ENCODE measurements around the gene SYT8.
"Not testable (repeated sequence)": the region's sequence is repeated elsewhere in the genome, so short reads cannot be mapped to it uniquely, and the experiment has no call there.

Gene SYT8, protein sequence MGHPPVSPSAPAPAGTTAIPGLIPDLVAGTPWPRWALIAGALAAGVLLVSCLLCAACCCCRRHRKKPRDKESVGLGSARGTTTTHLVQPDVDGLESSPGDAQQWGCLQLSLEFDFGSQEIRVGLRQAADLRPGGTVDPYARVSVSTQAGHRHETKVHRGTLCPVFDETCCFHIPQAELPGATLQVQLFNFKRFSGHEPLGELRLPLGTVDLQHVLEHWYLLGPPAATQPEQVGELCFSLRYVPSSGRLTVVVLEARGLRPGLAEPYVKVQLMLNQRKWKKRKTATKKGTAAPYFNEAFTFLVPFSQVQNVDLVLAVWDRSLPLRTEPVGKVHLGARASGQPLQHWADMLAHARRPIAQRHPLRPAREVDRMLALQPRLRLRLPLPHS

DNA sequence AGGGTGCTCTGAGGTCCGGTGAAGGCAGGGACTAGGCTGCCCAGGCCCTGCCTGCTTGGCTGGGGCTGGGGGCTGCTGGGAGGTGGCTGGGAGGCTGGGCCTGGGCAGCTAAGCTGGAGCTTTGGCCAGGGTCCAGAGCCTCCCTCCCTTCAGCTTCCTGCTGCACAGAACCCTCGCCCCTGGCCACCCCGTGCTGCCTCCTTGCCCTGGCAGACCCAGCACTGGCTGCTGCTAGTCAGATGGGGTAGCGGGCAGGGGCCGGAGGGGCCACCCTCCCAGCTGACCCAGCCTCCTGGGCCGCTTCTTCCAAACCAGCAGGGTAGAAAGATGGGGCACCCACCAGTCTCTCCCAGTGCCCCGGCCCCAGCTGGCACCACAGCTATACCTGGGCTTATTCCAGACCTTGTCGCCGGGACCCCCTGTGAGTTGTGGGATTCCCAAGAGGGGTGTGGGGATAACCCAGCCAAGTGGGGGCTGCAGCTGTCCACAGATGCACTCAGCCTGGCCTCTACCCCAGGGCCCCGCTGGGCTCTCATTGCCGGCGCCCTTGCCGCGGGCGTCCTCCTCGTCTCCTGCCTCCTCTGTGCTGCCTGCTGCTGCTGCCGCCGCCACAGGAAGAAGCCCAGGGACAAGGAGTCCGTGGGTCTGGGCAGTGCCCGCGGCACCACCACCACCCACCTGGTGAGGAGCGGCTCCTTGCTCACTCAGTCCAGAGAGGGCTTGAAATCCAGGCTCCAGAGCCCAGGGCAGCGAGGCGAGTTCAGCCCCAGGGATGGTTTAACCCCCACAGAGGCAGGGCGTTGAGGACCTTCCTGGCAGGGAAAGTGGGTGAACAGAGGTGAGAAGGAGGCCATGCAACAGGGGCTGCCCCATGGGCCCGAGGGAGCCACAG lies at the start of gene SYT8:
Gene SYT8 (plus strand): TSS at position 212 of the 892 bp plus-strand sequence. CDS start 116 bp downstream, at position 328.
- DNase-seq (ENCODE audit: low spot score) = no peak

DNA sequence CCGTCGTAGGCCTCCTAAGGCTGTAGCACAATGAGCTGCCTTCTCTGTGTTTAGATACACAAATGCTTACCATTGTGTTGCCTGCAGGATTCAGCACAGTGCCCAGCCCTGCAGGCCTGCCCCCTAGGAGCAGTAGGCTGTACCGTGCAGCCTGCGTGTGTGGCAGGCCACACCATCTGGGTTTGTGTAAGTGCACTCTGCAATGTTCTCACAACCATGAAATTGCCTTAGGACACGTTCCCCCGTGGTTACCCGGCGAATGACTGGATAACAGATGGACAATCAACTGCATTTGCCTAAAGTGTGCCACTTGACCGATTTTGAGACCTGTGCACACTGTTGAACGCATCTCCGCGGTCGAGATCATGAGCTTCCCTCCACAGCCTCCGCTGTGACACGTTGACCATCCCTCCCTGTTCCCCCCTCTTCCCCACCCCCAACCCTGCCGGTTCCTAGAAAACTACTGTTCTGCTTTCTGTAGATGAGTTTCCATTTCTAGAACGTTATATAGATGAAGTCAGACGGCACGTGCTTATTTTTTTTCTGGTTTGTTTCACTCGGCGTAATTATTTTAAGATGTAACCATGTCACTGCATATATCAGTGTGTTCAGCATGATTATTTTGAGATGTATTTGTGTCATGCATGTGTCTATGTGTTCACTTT lies 48.9 kb upstream of the SYT8 start:
- DNase-seq (ENCODE audit: low spot score) = no peak

DNA sequence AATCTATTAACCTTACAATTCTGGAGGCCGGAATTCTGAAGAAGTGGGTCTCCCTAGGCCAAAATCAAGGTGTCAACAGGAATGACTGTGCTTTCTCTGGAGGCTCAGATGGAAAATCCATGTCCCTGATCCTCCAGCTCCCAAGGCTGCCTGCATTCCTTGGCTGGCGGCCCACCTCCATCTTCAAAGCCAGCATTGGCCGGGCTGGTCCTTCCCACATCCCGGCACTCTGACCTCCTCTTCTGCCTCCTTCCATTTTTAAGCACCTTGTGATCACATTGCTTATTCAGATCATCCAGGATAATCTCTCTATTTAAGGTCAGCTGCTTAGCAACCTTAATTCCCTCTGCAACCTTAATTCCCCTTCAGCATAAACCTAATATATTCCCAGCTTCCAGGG lies 48.3 kb upstream of the SYT8 start:
- DNase-seq (ENCODE audit: low spot score) = no peak

DNA sequence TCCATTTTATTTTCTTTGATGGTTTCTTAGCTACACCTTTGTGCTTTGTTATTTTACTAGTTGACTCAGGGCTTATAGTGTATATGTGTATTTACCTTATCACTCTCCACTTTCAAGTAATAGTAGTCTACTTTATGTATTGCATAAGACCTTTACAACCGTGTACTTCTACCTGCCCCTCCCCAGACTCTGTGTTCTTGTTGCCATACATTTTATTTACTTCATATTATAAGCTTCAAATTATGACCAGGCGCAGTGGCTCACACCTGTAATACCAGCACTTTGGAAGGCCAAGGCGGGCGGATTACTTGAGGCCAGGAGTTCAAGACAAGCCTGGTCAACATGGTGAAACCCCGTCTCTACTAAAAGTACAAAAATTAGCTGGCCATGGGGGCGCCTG lies 42.9 kb upstream of the SYT8 start:
- DNase-seq (ENCODE audit: low spot score) = no peak

DNA sequence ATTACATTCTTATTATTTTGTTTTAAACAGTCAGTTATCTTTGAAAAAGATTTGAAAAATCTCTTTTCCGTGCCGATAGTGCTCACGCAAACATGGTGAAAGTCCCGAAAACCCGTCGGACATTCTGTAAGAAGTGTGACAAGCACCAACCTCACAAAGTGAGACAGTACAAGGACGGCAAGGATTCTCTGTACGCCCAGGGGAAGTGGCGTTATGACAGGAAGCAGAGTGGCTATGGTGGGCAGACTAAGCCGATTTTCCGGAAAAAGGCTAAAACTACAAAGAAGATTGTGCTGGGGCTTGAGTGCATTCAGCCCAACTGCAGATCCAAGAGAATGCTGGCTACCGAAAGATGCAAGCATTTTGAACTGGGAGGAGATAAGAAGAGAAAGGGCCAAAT lies 42.3 kb upstream of the SYT8 start:
- no peak for DNase-seq (ENCODE audit: low spot score)

DNA sequence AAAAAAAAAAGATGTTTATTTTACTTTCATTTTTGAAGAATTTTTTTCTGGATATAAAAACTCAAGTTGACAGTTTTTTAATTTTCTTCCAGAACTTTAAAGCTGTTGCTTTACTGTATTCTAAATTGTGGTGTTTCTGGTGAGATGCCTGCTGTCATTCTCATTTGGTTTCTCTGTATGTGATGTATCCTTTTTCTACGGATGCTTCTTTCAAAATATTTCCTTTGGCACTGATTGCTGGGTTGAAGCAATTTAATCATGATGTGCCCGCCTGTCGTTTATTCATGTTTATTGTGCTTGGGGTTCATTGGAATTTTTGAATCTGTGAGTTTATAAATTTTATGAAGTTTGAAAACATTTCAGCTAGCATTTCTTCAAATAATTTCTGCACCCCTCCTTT lies 41.7 kb upstream of the SYT8 start:
- DNase-seq (ENCODE audit: low spot score) = no peak

DNA sequence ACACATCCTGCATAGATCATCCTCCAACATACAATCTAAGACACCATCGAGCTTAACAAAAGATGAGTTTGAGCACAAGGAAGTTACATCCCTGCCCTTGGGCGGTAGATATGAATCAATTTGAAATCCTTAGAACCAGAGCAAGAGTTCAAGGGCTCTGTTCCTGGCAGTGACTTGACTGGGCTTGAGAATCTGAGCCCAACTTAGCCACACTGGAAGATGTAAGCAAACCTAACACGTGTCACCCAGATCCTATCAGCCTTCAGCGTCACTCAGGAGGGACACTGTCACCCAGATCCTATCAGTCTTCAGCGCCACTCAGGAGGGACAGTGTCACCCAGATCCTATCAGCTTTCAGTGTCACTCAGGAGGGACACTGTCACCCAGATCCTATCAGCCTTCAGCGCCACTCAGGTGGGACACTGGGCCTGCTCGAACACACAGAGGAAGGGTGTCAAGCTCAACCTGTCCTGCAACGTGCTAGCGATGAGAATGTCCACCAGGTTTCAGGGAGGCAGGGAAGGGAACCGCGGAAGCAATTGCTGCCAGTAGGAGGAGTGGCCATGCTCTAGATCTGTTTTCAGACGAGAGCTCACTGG lies 38.3 kb upstream of the SYT8 start:
- DNase-seq (ENCODE audit: low spot score) = no peak

DNA sequence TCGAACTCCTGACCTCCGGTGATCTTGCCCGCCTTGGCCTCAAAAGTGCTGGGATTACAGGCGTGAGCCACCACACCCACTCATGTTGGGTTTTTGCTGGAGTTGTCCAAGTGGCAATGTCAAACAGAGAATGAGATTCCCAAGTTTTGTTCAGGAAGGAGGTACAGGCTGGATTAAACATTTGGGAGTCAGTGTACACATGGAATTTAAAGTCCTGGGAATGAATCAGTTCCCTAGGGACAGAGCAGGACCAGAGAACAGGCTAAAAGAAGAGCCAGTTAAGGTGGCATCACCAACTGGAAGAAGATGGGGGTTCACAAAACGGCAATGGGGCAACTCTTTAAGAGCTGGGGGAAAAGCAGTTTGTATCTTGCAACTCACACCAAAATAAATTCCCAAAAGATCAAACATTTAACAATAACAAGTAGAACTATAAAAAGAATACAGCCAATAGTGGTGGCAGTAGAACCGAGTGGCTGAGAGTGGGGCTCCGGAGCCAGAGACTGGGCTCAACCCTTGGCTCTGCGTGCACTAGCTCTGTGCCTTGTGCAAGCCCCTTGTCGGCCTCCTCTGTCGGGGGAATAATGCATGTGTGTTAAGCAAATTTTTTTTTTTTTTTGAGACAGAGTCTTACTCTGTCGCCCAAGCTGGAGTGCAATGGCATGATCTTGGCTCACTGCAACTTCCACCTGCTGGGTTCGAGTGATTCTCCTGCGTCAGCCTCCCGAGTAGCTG lies 37.2 kb upstream of the SYT8 start:
- DNase-seq (ENCODE audit: low spot score) = no peak

DNA sequence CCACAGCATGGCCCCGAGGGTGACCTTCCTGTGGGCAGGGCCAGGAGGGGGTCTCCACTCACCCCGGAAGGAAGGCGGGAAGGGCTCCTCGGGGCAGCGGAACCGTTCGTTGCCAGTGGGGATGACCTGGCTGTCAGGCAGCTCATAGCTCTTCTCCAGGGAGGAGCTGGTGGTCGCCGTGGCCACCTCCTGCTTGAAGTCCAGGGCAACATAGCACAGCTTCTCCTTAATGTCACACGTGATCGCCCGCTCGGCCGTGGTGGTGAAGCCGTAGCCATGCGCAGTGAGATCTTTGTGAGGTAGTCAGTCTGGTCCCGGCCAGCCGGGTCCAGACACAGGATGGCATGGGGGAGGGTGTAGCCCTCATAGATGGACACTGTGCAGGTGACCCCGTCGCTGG lies 31.5 kb upstream of the SYT8 start:
- no peak for DNase-seq (ENCODE audit: low spot score)

DNA sequence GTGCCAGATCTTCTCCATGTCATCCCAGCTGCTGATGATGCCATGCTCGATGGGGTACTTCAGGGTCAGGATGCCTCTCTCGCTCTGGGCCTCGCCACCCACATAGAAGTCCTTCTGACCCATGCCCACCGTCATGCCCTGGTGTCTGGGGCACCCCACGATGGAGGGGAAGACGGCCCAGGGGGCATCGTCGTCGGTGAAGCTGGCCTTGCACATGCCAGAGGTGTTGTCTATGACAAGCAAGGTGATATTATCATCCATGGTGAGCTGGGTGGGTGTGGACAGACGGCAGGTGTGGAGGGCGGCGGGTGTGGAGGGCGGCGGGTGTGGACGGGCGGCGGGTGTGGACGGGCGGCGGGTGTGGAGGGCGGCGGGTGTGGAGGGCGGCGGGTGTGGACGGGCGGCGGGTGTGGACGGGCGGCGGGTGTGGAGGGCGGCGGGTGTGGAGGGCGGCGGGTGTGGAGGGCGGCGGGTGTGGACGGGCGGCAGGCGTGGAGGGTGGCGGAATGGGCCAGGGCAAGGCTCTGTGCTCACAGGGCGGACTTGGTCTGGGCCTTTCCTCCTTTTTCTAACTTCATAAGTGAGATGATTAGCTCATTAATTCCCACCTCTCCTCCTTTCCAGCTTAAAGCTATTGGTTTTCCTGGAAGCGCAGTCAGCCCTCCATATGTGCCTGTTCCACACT lies 30.8 kb upstream of the SYT8 start:
- DNase-seq (ENCODE audit: low spot score) = not testable (repeated sequence)

DNA sequence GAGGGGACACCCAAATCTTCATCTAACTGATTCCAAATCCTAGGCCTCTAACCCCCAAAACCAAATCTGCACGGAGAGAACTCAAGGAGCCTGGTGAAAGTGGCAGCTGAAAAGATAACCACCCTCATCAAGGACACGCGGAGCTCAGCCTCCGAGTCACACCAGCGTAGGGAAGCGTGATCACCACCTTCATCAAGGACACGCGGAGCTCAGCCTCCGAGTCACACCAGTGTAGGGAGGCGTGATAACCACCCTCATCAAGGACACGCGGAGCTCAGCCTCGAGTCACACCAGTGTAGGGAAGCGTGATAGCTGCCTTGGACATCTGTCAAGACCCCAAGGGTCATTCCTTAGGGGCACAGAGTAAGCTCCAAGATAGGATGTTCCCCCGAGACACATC lies 29.3 kb upstream of the SYT8 start:
- DNase-seq (ENCODE audit: low spot score) = no peak

DNA sequence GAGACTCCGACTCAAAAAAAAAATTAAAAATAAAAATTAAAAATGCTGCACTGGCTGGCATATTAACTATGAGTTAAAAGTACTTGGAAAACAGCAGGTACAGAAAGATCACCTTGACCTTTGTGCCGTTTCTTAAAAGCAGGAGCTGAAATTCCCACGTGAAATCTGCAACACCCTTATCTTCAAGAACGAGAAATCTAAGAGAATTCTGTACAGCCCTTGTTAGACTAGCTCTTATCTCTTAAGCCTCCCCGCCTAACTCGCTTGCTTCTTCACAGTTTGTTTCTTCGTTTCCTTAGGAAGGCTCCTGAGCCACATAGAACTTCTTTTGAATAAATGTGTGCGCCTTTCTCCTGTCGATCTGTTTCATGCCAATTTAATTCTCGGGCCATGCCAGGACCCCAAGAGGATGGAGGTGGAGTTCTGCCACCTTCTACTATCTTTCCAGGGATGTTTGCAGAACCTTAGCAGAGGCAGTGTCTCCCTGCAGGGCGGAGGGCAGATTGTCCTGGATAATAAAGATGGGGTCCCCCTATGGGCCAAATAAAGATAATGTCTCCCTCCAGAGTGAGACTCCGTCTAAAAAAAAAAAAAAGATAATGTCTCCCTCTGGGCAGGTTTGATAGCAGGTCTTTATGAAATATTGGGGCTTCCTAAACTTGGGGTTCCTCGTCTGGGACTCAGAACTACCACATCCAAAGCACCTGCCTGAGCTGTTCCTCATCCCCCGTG lies 27.4 kb upstream of the SYT8 start:
- no peak for DNase-seq (ENCODE audit: low spot score)

DNA sequence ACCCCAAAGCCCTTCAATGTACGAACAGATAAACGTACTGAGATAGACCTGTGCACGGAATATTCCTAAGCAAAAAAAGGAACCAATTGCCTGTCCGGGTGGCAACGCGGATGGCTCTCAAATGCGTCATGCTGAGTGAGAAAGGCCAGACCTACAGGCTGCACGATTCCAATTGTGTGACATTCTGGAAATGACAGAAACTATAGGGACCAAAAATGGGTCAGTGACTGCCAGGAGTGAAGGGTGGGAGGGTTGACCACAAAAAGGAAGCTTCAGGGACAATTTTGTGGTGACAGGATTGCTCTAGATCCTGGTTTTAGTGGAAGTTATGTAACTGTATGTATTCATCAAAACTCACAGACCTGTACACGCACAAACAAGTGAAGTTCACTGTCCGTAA lies 24.0 kb upstream of the SYT8 start:
- no peak for DNase-seq (ENCODE audit: low spot score)

DNA sequence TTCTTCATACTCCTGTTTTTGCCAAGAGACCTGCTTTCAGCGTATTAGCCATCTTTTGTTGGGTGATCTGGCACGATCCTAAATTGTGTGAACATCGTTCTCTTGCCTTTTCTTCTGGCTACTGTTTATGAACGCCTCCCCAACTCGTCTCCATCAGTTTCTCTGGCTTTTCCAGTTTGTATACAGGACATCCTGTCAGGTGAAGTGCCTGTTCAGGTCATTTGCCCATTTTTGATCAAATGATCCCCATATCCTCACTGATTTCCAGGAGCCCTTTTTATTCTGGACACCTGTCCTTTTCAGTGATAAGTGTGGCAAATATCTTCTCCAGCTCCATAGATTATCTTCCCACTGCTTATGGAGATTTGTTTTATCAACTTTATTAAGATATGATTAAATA lies 22.5 kb upstream of the SYT8 start:
- no peak for DNase-seq (ENCODE audit: low spot score)

DNA sequence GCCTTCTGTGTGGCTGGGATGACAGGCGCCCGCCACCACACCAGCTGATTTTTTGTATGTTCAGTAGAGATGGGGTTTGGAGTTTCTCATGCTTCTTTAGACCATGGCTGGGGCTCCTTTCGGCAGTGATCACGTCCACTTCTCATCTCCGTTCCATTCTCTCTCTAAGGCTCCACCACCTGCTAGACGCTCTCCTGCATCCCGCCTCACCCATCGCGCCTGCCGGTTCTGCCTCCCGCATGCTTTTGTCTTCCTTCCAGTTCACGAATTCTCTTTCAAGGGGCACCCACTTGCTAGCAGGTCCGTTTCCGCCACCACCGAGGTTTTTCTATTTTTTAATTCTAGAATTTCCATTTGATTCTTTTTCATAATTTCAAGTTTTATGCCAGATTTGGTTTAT lies 22.0 kb upstream of the SYT8 start:
- DNase-seq (ENCODE audit: low spot score) = no peak

DNA sequence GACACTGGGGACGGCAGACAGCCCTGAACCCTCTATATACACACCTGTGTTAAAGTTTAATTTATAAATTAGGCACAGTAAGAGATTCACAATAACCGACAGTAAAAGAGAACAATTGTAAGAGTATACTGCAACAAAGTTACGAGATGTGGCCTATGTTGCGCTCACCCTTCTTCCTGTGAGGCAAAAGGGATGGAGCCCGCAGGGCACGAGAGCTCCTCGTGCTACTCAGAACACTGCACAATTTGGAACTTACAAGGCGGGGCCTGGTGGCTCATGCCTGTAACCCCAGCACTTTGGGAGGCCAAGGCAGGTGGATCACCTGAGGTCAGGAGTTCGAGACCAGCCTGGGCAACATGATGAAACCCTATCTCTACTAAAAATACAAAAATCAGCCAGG lies 21.4 kb upstream of the SYT8 start:
- DNase-seq (ENCODE audit: low spot score) = not testable (repeated sequence)

DNA sequence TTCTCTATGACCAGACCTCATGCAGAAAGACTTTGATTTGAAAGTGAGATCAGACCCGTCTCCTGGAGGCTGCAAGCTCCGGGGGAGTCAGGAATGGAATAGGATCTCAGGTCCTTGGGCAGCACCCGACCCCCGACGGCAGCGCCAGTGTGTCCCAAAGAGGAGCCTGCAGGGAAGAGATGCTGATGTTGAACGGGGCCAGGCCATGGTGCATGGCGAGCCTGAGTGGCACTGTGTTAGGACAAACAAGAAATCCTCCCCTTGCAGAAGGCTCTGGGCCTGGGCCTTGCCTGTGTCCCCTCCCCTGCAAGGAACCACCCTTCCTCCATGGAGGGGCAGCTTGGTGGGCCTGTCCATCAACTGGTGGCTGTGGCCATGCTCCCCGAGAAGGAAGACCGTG lies 20.1 kb upstream of the SYT8 start:
- no peak for DNase-seq (ENCODE audit: low spot score)

DNA sequence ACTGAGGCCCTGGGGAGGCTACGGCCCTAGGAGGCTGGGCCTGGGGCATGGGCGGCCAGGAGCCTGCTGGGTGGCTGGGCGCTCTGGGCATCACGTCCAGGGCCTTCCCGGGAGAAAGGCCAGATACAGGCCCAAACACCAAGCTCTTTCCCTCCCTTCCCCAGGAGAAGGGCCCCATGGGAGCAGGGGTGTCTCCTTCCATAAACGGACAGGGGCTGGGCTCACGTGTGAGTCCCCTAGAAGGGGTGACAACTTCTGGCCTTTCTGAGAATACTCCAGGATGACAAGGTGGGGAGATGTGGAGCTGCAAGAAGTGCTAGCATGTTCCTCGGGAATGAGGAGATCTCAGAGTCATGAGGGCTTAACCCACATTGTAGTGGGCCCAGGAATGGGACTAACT lies 19.5 kb upstream of the SYT8 start:
- DNase-seq (ENCODE audit: low spot score) = no peak

DNA sequence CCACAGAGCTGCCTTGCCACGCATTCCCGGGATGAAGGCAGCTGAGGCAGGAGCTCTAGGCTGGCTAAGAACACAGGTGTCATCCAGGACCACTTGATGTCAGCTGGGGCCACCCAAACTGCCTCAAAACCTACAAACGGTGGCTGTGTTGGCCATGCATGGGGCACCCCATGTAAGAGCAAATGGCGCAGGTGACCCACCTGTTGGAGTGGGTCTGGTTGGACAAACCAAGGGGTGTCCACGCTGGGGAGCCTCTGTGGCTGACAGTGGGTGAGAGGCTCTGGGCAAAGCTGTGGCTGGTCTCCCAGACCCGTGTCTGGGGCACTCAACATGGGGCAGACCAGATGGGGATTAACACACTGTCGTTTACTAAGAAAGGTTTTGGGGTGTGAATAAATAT lies 19.0 kb upstream of the SYT8 start:
- DNase-seq (ENCODE audit: low spot score) = no peak

DNA sequence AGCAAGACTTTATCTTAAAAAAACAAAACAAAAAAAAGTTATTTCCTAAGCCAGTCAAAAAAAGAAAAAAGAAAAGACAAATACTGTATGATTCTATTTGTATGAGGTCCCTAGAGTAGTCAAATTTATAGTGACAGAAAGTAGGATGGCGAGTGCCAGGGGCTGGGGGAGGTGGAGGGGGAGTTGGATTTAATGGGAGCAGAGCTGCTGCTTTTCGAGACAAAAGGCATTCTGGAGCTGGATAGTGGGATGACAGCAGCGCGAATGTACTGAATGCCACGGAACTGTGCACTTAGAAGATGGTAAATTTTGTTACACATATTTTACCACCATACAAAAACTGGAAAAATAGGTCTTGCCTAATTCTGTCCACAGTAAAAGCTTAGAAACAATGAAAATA lies 17.8 kb upstream of the SYT8 start:
- no peak for DNase-seq (ENCODE audit: low spot score)

All from GM03348 (cell line).